ENCODE measurements around the gene IBA57.
"Not testable (repeated sequence)": the region's sequence is repeated elsewhere in the genome, so short reads cannot be mapped to it uniquely, and the experiment has no call there.

IBA57 gene

GRCh38 chr1:228172591-228173527, 7.3 kb downstream of the IBA57 start:
- H3K4me1 Mint-ChIP-seq: peaks cover 26% of the 10 kb centered on the region
- no peak overlapping the region for H3K4me3 Mint-ChIP-seq
- no peak overlapping the region for H3K27ac Mint-ChIP-seq
- DNase-seq (no peak), ATAC-seq (no peak)
- H3K27me3 Mint-ChIP-seq: no peaks in the 10 kb centered on the region
- no peaks in the 10 kb centered on the region for H3K9me3 Mint-ChIP-seq

GRCh38 chr1:228173528-228174481, 8.2 kb downstream of the IBA57 start:
- not testable (repeated sequence) for H3K27ac Mint-ChIP-seq, H3K4me3 Mint-ChIP-seq, H3K9me3 Mint-ChIP-seq, H3K27me3 Mint-ChIP-seq
- DNase-seq: peak in 1 of 2 donors; percentile 47
- peaks cover 19% of the 10 kb centered on the region for H3K4me1 Mint-ChIP-seq
- peak; percentile 44 for ATAC-seq

- Mint-ChIP-seq H3K27me3 (no peaks in the 10 kb centered on the region), H3K4me1 (peaks cover 12% of the 10 kb centered on the region), H3K9me3 (no peaks in the 10 kb centered on the region), H3K27ac (no peak overlapping the region), H3K4me3 (no peak overlapping the region)
- peak in 1 of 2 donors; percentile 37 for DNase-seq
- peak; percentile 14 for ATAC-seq
These were observed 9.1 kb downstream of the IBA57 start for GRCh38 chr1:228174482-228175315.

- Mint-ChIP-seq H3K4me3 (no peak overlapping the region), H3K9me3 (no peaks in the 10 kb centered on the region), H3K4me1 (peaks cover 9% of the 10 kb centered on the region), H3K27ac (no peak overlapping the region), H3K27me3 (no peaks in the 10 kb centered on the region)
- DNase-seq (no peak), ATAC-seq (no peak)
These were observed 9.9 kb downstream of the IBA57 start for GRCh38 chr1:228175316-228176023.

- H3K9me3 Mint-ChIP-seq: no peaks in the 10 kb centered on the region
- no peaks in the 10 kb centered on the region for H3K27me3 Mint-ChIP-seq
- DNase-seq: no peak
- H3K4me3 Mint-ChIP-seq: no peak overlapping the region
- ATAC-seq: no peak
- H3K27ac Mint-ChIP-seq: no peak overlapping the region
- peaks cover 5% of the 10 kb centered on the region for H3K4me1 Mint-ChIP-seq
These were observed 10.4 kb downstream of the IBA57 start for GRCh38 chr1:228176024-228176395.

GRCh38 chr1:228176461-228177182, 11.0 kb downstream of the IBA57 start:
- H3K4me3 Mint-ChIP-seq: no peak overlapping the region
- ATAC-seq (no peak), DNase-seq (no peak)
- no peaks in the 10 kb centered on the region for H3K9me3 Mint-ChIP-seq
- H3K4me1 Mint-ChIP-seq: peaks cover 4% of the 10 kb centered on the region
- H3K27me3 Mint-ChIP-seq: no peaks in the 10 kb centered on the region
- H3K27ac Mint-ChIP-seq: no peak overlapping the region

- no peak overlapping the region for H3K27ac Mint-ChIP-seq
- no peaks in the 10 kb centered on the region for H3K27me3 Mint-ChIP-seq
- H3K4me3 Mint-ChIP-seq: no peak overlapping the region
- DNase-seq: no peak
- no peaks in the 10 kb centered on the region for H3K4me1 Mint-ChIP-seq
- ATAC-seq: no peak
- no peaks in the 10 kb centered on the region for H3K9me3 Mint-ChIP-seq
These were observed 11.5 kb downstream of the IBA57 start for GRCh38 chr1:228177183-228177475.

GRCh38 chr1:228177721-228178710, 12.4 kb downstream of the IBA57 start:
- DNase-seq (no peak), ATAC-seq (no peak)
- Mint-ChIP-seq H3K4me1 (no peaks in the 10 kb centered on the region), H3K4me3 (no peak overlapping the region), H3K9me3 (no peaks in the 10 kb centered on the region), H3K27ac (peak overlapping the region in 1 of 2 donors; percentile 40), H3K27me3 (no peaks in the 10 kb centered on the region)

- peak overlapping the region in 1 of 2 donors; percentile 40 for H3K27ac Mint-ChIP-seq
- no peaks in the 10 kb centered on the region for H3K4me1 Mint-ChIP-seq
- H3K4me3 Mint-ChIP-seq: no peak overlapping the region
These were observed 13.4 kb downstream of the IBA57 start for GRCh38 chr1:228178737-228179684.

GRCh38 chr1:228180271-228180958, 14.8 kb downstream of the IBA57 start:
- H3K4me1 Mint-ChIP-seq: peaks cover 1% of the 10 kb centered on the region
- no peaks in the 10 kb centered on the region for H3K27me3 Mint-ChIP-seq
- H3K9me3 Mint-ChIP-seq: no peaks in the 10 kb centered on the region
- ATAC-seq: no peak
- no peak overlapping the region for H3K27ac Mint-ChIP-seq
- H3K4me3 Mint-ChIP-seq: no peak overlapping the region
- DNase-seq: no peak

More at GRCh38 chr1:228178737-228179684, 13.4 kb downstream of the IBA57 start:
- no peak for DNase-seq
- H3K27me3 Mint-ChIP-seq: no peaks in the 10 kb centered on the region
- H3K9me3 Mint-ChIP-seq: no peaks in the 10 kb centered on the region
- ATAC-seq: no peak

- H3K27me3 Mint-ChIP-seq: no peaks in the 10 kb centered on the region
- H3K4me1 Mint-ChIP-seq: peaks cover 8% of the 10 kb centered on the region
- no peak for ATAC-seq
- no peaks in the 10 kb centered on the region for H3K9me3 Mint-ChIP-seq
- H3K4me3 Mint-ChIP-seq: no peak overlapping the region
- H3K27ac Mint-ChIP-seq: no peak overlapping the region
- DNase-seq: no peak
These were observed 15.5 kb downstream of the IBA57 start for GRCh38 chr1:228180959-228181644.

GRCh38 chr1:228181645-228182034, 16.0 kb downstream of the IBA57 start:
- H3K4me3 Mint-ChIP-seq: no peak overlapping the region
- no peak overlapping the region for H3K27ac Mint-ChIP-seq
- no peaks in the 10 kb centered on the region for H3K27me3 Mint-ChIP-seq
- ATAC-seq (no peak), DNase-seq (no peak)
- H3K9me3 Mint-ChIP-seq: no peaks in the 10 kb centered on the region
- peaks cover 9% of the 10 kb centered on the region for H3K4me1 Mint-ChIP-seq
